GM12873 (cell line): Measurements from ENCODE around the gene POGZ.

ENCODE experiments used
- TF ChIP-seq, protein P1 (sequence below): IDR thresholded peaks from 2 replicates; pipeline ENCODE4 v1.5.1; 2012; ENCODE audit warnings: low read depth, mild to moderate bottlenecking, moderate library complexity, low read length, control low read depth; ENCODE audit not compliant: insufficient read depth; ENCODE audit errors: missing control alignments

POGZ gene

DNA sequence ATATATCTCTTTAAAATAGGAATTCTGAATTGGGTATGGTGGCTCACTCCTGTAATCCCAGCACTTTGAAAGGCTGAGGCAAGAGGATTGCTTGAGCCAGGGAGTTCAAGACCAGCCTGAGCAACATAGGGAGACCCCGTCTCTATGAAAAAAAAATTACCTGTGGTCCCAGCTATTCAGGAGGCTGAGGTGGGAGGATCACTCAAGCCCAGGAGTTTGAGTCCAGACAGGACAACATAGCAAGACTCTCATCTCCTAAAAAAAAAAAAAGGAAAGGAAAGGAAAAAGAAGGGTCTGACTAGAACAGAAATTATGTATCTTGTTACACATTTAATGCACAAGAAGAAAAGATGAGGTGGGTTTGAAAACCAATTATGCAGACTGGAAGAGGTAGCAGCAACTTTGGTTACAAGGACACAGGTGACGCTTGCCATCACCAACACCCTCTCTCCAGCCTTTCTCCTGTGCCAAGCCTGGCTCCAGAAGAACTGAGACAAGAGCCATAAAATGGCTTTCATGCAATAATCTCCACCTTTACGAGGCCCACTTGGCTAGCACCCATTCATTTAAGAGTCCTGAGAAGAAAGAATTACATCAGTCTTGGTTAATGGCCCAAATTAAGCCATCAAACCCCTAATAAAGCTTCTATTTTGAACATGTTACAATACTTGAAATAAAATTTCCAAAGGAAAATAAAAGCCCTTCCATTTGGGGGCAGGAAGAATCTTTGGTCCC is 82.0 kb downstream of the POGZ start:
- TF ChIP-seq, protein P1, sequence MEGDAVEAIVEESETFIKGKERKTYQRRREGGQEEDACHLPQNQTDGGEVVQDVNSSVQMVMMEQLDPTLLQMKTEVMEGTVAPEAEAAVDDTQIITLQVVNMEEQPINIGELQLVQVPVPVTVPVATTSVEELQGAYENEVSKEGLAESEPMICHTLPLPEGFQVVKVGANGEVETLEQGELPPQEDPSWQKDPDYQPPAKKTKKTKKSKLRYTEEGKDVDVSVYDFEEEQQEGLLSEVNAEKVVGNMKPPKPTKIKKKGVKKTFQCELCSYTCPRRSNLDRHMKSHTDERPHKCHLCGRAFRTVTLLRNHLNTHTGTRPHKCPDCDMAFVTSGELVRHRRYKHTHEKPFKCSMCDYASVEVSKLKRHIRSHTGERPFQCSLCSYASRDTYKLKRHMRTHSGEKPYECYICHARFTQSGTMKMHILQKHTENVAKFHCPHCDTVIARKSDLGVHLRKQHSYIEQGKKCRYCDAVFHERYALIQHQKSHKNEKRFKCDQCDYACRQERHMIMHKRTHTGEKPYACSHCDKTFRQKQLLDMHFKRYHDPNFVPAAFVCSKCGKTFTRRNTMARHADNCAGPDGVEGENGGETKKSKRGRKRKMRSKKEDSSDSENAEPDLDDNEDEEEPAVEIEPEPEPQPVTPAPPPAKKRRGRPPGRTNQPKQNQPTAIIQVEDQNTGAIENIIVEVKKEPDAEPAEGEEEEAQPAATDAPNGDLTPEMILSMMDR = no peak

DNA sequence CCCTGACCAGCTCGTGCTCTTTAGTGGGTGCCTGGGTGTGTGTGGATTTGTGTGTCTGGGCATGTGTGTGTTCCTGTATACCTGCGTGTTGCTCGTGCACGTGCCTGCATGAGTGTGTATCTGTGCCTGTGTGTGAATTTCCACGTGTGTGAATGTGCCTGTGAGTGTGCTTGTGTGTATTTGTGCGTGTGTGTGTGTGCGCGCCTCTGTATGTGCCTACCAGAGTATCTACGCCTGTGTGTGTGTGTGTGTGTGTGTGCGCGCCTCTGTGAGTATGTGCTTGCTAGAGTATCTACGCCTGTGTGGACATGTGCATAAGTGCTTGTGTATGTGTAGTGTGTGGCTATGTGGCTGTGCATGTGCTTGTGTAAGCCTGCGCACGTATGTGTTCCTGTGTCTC is 86.1 kb downstream of the POGZ start:
- TF ChIP-seq, protein P1 = no peak

DNA sequence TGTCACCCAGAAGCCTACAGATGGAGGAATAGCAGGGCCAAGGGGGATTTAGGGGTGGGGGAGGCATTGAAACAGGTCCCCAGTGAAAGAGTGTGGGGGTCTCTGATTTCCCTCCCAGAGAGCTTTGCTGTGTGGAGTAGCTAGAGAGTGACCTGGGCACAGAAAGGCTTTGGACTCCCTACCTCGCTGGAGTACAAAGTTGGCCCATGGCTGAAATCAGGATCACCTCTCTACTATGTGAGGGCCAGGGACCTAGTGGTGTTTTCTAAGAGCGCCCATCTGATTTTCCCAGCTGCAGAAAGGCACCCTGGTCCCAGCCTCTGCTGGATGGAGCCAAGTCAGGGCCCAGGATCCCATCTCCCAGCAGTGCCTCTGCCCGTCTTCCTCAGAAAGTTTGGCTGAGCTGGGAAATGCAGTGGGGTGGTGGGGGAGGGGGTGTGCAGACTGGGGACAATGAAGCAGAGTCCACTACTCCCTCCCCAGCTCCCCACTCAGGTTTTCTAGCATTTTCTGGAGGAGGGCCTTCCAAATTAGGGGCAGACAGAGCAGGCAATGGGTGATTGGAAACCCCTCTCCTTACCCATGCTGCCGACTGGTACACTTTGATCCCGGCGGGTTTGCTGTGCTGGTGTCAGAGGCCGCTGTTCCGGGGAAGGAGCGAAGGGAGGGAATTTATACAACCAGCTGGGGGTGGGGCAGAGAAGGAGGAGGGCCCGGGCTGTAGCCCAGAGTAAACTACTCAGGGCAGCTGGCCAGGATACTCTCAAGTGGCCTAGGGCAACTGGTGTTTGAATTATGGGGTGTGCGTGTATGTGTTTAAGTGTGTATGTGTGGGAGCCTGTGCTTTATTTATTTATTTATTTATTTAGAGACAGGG is 87.0 kb downstream of the POGZ start, which contains the start of gene SELENBP1:
TSS of gene SELENBP1 (minus strand) at position 648 of the 877 bp plus-strand sequence. CDS start at position 584, 64 bp downstream.
- TF ChIP-seq, protein P1 = no peak

DNA sequence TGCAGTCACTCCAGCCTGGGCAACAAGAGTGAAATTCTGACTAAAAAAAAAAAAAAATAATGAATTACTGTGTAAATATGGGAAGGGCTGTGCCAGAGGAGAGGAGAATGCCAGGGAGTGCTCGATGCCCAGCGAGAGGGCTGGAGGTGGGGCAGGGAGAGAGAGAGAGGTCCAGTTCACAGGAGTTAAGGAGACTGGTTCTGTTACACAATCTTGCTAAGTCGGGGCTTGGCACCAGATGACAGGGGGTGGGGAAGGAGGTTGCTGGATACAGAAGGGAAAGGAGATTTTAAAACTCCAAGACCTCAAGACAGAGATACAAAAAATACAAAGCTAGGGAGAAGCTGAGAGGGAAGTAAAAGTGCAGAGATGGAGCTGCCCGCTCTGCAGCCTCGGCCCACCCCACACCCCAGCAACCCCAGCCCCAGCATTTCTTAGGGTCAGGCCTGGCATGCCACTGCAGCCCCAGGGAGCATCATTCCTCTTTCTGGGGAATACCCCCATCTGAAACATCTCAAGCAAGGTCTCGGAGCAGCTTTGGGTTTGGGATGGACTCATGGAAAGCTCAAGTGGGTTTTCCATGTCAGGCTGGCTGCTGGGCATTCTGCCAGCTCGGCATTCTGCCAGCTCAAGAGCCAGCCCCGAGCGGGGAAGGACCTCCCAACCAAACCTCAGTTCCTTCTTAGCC is 87.8 kb downstream of the POGZ start:
- TF ChIP-seq, protein P1 = no peak

DNA sequence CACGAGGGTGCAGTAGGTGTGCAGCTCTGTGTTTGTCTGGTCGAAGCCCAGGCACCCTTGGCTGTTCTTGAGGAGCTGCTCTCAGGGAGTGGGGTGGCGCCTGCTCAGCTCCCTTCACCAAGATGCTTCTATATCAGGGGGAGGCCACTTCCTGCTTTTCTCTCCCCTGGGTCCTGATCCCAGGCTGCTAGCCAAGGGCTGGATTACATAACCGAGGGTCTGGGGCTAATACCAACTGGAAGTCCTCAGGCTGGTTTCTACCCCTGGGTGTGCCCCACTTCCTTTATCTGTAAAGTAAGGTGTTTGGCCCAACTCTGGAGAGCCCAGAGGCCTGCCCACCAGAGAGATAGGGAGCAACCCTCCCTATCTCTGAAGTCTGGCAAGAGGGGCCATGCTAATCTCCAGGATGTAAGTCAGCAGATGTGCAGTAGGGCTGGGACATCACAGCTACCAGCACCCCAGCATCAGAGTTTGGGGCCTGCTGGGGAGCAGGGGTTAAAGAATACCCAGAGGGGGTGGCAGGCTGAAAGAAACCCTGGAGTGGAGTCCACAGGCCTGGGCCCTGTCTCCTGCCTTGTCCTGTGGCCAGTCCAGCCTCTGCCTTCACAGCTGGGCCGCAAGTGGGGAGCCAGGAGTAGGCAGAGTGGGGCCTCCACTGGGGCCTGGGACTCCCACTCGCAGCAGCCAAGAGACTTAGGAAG is 88.9 kb downstream of the POGZ start:
- TF ChIP-seq, protein P1 = no peak

DNA sequence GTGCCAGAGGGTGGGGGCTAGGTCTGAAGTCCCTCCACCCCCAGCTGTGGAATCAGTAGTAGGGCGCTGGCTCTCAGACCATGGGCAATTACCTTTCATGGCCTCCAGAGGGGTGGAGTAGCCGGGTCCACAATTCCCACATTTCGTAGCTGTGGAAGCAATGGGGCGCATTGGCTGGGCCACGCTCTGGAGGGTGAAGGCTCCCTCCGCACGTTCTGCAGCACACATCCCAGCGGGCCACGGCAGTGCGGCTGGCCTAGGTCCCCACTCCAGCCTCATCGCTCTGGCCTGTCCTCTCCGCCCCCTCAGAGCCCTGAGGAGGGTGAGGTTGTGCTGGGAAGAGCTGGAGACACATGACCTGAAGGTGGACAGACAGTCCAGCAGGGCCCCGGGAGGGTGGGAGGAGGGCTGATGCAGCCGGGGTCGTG is 89.7 kb downstream of the POGZ start:
- TF ChIP-seq, protein P1 = no peak
